OCI-LY3 (cell line): ENCODE data around the gene ARRDC1.

Source experiments
- H2AFZ ChIP-seq: fragments of 200-600, 300-600 bp; shearing (Covaris generic); 2 replicates; pipeline ENCODE4 v1.6.0; 2014; ENCODE audit warnings: antibody characterized with exemption, low read depth, low read length
- H3K27ac ChIP-seq: fragments of 200-600, 300-600 bp; sonication (generic); 2 replicates; pipeline ENCODE4 v1.5.1; 2014; ENCODE audit warnings: mild to moderate bottlenecking, low read length, moderate library complexity, mixed read lengths
- H3K27me3 ChIP-seq: fragments of 200-600, 300-600 bp; sonication (generic); 2 replicates; pipeline ENCODE4 v1.6.1; 2014; ENCODE audit warnings: low read depth, low read length, mixed read lengths
- H3K36me3 ChIP-seq: fragments of 200-600, 300-600 bp; sonication (generic); replicated peaks from 2 replicates; pipeline ENCODE3; 2014; ENCODE audit warnings: low read depth, low read length, mixed read lengths
- H3K4me1 ChIP-seq: fragments of 300-600, 200-600 bp; sonication (generic); 2 replicates; pipeline ENCODE4 v1.6.1; 2014; ENCODE audit warnings: low read length, mixed read lengths
- H3K4me2 ChIP-seq: fragments of 200-600, 300-600 bp; sonication (generic); 2 replicates; pipeline ENCODE4 v1.6.1; 2014; ENCODE audit warnings: low read length, mixed read lengths
- H3K4me3 ChIP-seq: fragments of 300-600, 200-600 bp; sonication (generic); 2 replicates; pipeline ENCODE4 v1.5.1; 2014; ENCODE audit warnings: antibody characterized with exemption, mild to moderate bottlenecking, low read length, moderate library complexity
- H3K79me2 ChIP-seq: fragments of 300-600, 200-600 bp; shearing (Covaris generic); 2 replicates; pipeline ENCODE4 v1.6.1; 2014; ENCODE audit warnings: mild to moderate bottlenecking, low read length, mixed read lengths
- H3K9ac ChIP-seq: fragments of 300-600, 200-600 bp; shearing (Covaris generic); 2 replicates; pipeline ENCODE4 v1.6.0; 2014; ENCODE audit warnings: mild to moderate bottlenecking, low read length, moderate library complexity
- H3K9me3 ChIP-seq: fragments of 200-600, 300-600 bp; shearing (Covaris generic); 2 replicates; pipeline ENCODE4 v1.6.1; 2014; ENCODE audit warnings: low read length, mixed read lengths; ENCODE audit not compliant: insufficient read depth
- H4K20me1 ChIP-seq: fragments of 200-600, 300-600 bp; sonication (generic); 2 replicates; pipeline ENCODE4 v1.6.1; 2016; ENCODE audit warnings: low read length, mixed read lengths; ENCODE audit not compliant: insufficient read depth
- EZH2phosphoT487 ChIP-seq: fragments of 200-600 bp; shearing (Covaris generic); IDR thresholded peaks from 2 replicates; pipeline ENCODE4 v1.6.1; 2018; ENCODE audit warnings: antibody characterized with exemption, mixed run types, low read depth
- TF ChIP-seq, protein P1 (sequence below): fragments of 200-600, 300-600 bp; sonication (generic); IDR thresholded peaks from 2 replicates; pipeline ENCODE4 v1.5.1; 2014; ENCODE audit warnings: antibody characterized with exemption, low read length, low read depth

ARRDC1 gene

DNA sequence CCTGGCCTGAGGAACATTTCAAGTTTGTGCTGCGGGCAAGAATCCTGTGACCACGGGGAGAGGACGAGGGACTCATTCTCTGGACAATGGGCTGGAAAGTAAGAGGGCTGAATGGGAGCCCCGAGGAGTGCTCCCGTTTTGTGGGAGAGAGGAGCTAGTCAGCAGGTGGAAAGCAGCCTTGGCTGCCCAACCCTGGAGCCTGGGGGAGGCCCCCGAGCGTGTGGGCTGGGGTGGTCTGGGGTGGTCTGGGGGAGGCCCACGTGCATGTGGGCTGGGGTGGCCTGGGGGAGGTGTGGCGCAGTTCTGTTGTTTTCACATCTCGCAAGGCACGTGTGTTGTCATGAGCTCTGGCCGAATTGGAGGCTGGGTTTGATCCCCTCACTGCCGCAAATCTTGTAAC lies 40.9 kb downstream of the ARRDC1 start:
- Histone ChIP-seq H3K27ac (no peak overlapping the region), H3K4me3 (no peak overlapping the region), H3K9ac (no peak overlapping the region), H3K9me3 (no peaks in the 10 kb centered on the region), H3K27me3 (no peaks in the 10 kb centered on the region), H4K20me1 (peaks cover 31% of the 10 kb centered on the region), H3K79me2 (peaks cover 96% of the 10 kb centered on the region), H3K36me3 (peaks cover 30% of the 10 kb centered on the region), H3K4me1 (peaks cover 5% of the 10 kb centered on the region; the same call in 1 of the 2 replicates), H3K4me2 (no peak overlapping the region), H2AFZ (no peak overlapping the region)
- TF ChIP-seq, protein P1, sequence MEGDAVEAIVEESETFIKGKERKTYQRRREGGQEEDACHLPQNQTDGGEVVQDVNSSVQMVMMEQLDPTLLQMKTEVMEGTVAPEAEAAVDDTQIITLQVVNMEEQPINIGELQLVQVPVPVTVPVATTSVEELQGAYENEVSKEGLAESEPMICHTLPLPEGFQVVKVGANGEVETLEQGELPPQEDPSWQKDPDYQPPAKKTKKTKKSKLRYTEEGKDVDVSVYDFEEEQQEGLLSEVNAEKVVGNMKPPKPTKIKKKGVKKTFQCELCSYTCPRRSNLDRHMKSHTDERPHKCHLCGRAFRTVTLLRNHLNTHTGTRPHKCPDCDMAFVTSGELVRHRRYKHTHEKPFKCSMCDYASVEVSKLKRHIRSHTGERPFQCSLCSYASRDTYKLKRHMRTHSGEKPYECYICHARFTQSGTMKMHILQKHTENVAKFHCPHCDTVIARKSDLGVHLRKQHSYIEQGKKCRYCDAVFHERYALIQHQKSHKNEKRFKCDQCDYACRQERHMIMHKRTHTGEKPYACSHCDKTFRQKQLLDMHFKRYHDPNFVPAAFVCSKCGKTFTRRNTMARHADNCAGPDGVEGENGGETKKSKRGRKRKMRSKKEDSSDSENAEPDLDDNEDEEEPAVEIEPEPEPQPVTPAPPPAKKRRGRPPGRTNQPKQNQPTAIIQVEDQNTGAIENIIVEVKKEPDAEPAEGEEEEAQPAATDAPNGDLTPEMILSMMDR = no peak
- TF ChIP-seq EZH2phosphoT487 = no peak

DNA sequence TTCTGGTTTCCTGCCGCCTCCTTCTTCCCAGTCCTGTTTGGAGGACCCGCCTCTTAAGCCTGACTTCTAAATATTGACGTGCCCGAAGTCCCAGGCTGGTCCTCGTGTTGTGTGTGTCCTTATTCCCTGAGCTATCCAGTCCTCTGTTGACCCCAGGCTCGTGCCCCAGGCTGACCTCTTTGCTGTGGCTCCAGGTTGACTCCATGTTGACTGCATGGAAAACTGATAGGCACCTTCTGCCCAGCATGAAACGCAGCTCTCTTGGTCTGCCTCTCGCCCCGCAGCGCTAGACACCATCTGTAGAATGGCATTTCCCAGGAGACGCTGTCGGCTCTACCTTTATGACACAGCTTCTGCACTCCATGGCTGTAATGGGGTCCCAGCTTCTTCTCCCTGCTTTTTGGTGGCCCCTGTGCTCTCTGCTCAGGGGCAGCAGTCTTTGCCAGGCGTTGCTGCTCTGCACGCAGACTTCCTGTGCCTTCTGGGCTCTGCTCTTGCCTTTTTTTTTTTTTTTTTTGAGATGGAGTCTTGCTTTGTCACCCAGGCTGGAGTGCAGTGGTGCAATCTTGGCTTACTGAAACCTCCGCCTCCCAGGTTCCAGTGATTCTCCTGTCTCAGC lies 41.7 kb downstream of the ARRDC1 start:
- peaks cover 28% of the 10 kb centered on the region for H4K20me1 ChIP-seq
- peaks cover 94% of the 10 kb centered on the region for H3K79me2 ChIP-seq

DNA sequence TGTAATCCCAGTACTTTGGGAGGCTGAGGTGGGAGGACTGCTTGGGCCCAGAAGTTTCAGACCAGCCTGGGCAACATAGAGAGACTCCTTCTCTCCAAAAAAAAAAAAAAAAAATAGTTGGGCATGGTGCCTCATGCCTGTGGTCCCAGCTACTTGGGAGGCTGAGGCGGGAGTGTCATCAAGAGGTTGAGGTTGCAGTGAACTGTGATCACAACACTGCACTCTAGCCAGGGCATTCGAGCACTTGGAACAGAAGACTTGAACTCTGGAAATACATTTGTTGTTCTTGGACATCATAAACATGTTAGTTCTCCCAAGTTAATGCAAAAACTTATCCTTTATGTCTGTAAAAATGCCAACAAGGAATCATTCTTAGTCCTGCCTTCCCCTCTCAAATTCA lies 42.9 kb downstream of the ARRDC1 start:
- Histone ChIP-seq H3K79me2 (peaks cover 86% of the 10 kb centered on the region), H3K27ac (no peak overlapping the region), H3K9me3 (no peaks in the 10 kb centered on the region), H3K4me3 (no peak overlapping the region), H3K4me1 (peaks cover 5% of the 10 kb centered on the region; the same call in 1 of the 2 replicates), H3K9ac (no peak overlapping the region), H3K27me3 (no peaks in the 10 kb centered on the region), H4K20me1 (peaks cover 28% of the 10 kb centered on the region), H3K4me2 (no peak overlapping the region), H2AFZ (no peak overlapping the region), H3K36me3 (peaks cover 33% of the 10 kb centered on the region)
- TF ChIP-seq EZH2phosphoT487 = no peak
- TF ChIP-seq, protein P1 = no peak

More for the DNA sequence above, 41.7 kb downstream of the ARRDC1 start:
- H3K4me1 ChIP-seq = peaks cover 5% of the 10 kb centered on the region; the same call in 1 of the 2 replicates
- H3K27ac ChIP-seq = no peak overlapping the region
- no peaks in the 10 kb centered on the region for H3K27me3 ChIP-seq
- no peak overlapping the region for H3K4me2 ChIP-seq
- no peak overlapping the region for H3K9ac ChIP-seq
- no peak overlapping the region for H2AFZ ChIP-seq
- peaks cover 34% of the 10 kb centered on the region for H3K36me3 ChIP-seq
- no peak overlapping the region for H3K4me3 ChIP-seq
- TF ChIP-seq, protein P1 = no peak
- TF ChIP-seq EZH2phosphoT487 = no peak
- H3K9me3 ChIP-seq = no peaks in the 10 kb centered on the region

DNA sequence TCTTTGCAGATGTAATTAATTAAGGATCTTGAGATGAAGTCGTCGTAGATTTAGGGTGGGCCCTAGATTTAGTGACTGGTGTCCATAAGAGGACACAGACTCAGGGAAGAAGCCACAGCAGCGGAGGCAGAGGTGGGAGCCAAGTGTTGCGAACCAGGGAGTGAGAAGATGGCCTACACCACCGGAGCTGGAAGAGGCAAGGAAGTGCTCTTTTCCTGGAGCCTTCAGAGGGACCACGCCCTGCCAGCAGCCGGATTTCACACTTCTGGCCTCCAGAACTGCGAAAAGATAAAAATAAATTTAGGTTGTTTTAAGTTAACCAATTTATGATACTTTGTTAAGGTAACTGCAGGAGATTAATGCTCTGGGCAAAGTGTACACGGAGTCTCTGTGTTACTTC lies 44.1 kb downstream of the ARRDC1 start:
- Histone ChIP-seq H2AFZ (no peak overlapping the region), H4K20me1 (peaks cover 22% of the 10 kb centered on the region), H3K9ac (no peak overlapping the region), H3K4me3 (no peak overlapping the region), H3K9me3 (no peaks in the 10 kb centered on the region), H3K27me3 (no peaks in the 10 kb centered on the region), H3K27ac (no peak overlapping the region), H3K79me2 (peaks cover 84% of the 10 kb centered on the region), H3K4me1 (peaks cover 5% of the 10 kb centered on the region; the same call in 1 of the 2 replicates), H3K36me3 (peaks cover 27% of the 10 kb centered on the region), H3K4me2 (no peak overlapping the region)
- TF ChIP-seq EZH2phosphoT487 = no peak
- TF ChIP-seq, protein P1 = no peak
